ENCODE data around the gene FCRL3.

The FCRL3 gene

GRCh38 chr1:157646144-157646543, 54.4 kb downstream of the FCRL3 start:
- peaks cover 2% of the 10 kb centered on the region for H3K4me1 Mint-ChIP-seq
- H3K27ac Mint-ChIP-seq = no peak overlapping the region
- DNase-seq (no peak), ATAC-seq (no peak)
- H3K27me3 Mint-ChIP-seq = peaks cover 6% of the 10 kb centered on the region
- no peak overlapping the region for H3K4me3 Mint-ChIP-seq
- no peaks in the 10 kb centered on the region for H3K9me3 Mint-ChIP-seq
- no peaks in the 10 kb centered on the region for H3K36me3 Mint-ChIP-seq (ENCODE audit: low read depth)

- no peaks in the 10 kb centered on the region for H3K36me3 Mint-ChIP-seq (ENCODE audit: low read depth)
- DNase-seq = no peak
- H3K27ac Mint-ChIP-seq = no peak overlapping the region
- H3K9me3 Mint-ChIP-seq = no peaks in the 10 kb centered on the region
- H3K4me1 Mint-ChIP-seq = peaks cover 2% of the 10 kb centered on the region
- no peak for ATAC-seq
- H3K27me3 Mint-ChIP-seq = peaks cover 9% of the 10 kb centered on the region
- H3K4me3 Mint-ChIP-seq = no peak overlapping the region
These were observed 59.4 kb downstream of the FCRL3 start for GRCh38 chr1:157641177-157641576.

GRCh38 chr1:157639800-157640199, 60.8 kb downstream of the FCRL3 start:
- Mint-ChIP-seq H3K27ac (no peak overlapping the region), H3K9me3 (no peaks in the 10 kb centered on the region), H3K36me3 (ENCODE audit: low read depth) (no peaks in the 10 kb centered on the region), H3K27me3 (peaks cover 9% of the 10 kb centered on the region), H3K4me1 (no peaks in the 10 kb centered on the region), H3K4me3 (no peak overlapping the region)
- DNase-seq (no peak), ATAC-seq (no peak)

GRCh38 chr1:157628773-157629172, 71.8 kb downstream of the FCRL3 start:
- H3K36me3 Mint-ChIP-seq (ENCODE audit: low read depth) = no peaks in the 10 kb centered on the region
- H3K4me3 Mint-ChIP-seq = no peak overlapping the region
- no peak for DNase-seq

More at GRCh38 chr1:157628773-157629172, 71.8 kb downstream of the FCRL3 start:
- peaks cover 8% of the 10 kb centered on the region for H3K9me3 Mint-ChIP-seq
- no peaks in the 10 kb centered on the region for H3K27me3 Mint-ChIP-seq
- H3K4me1 Mint-ChIP-seq = peaks cover 6% of the 10 kb centered on the region
- no peak for ATAC-seq
- H3K27ac Mint-ChIP-seq = no peak overlapping the region

Measured in activated naive CD8-positive, alpha-beta T cell treated with anti-CD3 and anti-CD28 coated beads, Interleukin-2, amount 50 U/mL, for 24 hours (primary cell).